Measurements from ENCODE around the gene MLKL. TPM values are rescaled to one million over a fixed set of nuclear protein-coding genes. Genes with fewer than 3 reads are reported as not detected.

MLKL gene
- total and polyA plus RNA-seq, 2 donors (not counting 3 experiments of a cell fraction or from before 2014, with no cell fraction given), result 8.1 to 26.5 TPM

DNA sequence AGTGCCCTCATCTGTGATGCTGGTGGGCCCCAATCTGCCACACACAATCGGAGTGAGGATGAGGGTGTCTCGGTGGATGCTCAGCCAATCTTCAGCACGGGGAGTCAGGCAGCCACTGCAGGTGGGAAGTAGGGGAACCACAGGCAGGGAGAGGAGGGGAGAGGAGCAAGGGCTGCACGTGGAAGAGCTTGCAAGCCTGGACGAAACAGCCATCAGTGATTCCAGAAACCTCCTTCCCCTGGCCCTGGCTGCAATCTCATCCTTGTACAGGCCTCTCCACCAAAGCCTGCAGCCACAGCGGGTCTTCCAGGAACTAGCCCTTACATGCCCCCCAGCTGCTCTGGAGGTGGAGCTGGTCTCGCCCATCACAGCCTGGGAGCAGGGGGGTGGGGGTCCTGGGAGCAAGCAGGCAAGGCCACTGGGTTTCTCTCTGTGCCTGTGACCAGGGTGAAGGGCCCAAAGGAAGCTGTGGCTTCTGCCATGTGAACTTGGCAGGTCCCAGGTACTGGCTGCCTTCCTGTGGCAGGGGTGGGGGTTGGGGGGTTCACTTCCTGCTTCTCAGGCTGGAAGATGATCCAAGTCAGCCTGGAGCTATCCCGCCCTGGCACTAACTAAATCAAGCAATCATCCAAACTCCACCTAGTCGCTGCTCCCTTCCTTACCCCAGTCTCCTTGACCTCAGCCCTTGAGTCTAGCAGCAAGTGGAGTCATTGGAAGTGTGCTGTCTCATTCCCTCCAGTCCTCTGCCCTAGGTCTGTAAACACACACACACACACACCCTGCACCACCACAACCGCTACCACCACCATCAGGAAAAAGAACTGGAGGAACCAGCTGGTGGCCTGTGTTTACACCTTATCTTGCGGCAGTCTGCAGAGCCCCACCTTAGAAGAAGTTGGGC, 29.4 kb upstream of the MLKL start:
- BruUV-seq (replicated peaks), result no TSS peak
- Histone ChIP-seq H3K9ac (replicated peaks; ENCODE audit: extremely low read depth, insufficient read depth, low read length) (no peak overlapping the region), H3K79me2 (ENCODE audit: control insufficient read depth, insufficient read depth, low read length) (no peaks in the 10 kb centered on the region), H2AFZ (ENCODE audit: low read depth, low read length) (no peak overlapping the region), H3K36me3 (ENCODE audit: control insufficient read depth in 2 of 2, extremely low read depth in 1 of 2, insufficient read depth in 2 of 2, low read length in 2 of 2) (no peaks in the 10 kb centered on the region), H3K4me2 (ENCODE audit: insufficient read depth, low read length) (no peak overlapping the region), H3K27me3 (ENCODE audit: control insufficient read depth in 2 of 2, insufficient read depth in 2 of 2, low read length in 2 of 2) (no peaks in the 10 kb centered on the region), H4K20me1 (replicated peaks; ENCODE audit: control insufficient read depth, extremely low read depth, insufficient read depth, low read length) (no peaks in the 10 kb centered on the region), H3K4me1 (ENCODE audit: control insufficient read depth, extremely low read depth, insufficient read depth, low read length) (no peaks in the 10 kb centered on the region), H3K9me1 (replicated peaks; ENCODE audit: control insufficient read depth, extremely low read depth, insufficient read depth, low read length) (no peaks in the 10 kb centered on the region), H3K4me3 (replicated peaks in 1 of 3; ENCODE audit: insufficient read depth in 1 of 3, low read depth in 1 of 3, low read length in 3 of 3) (no peak overlapping the region), H3K9me3 (replicated peaks; ENCODE audit: control insufficient read depth, insufficient read depth, low read length) (no peaks in the 10 kb centered on the region), H3K27ac (ENCODE audit: insufficient read depth, low read depth, low read length) (no peak overlapping the region)
- CTCF ChIA-PET, result interaction anchor here (2.3 kb wide), 1 partner anchor 132 kb away, joined by 8 read pairs; no protein-coding TSS in a partner anchor
- intact Hi-C loops (cut with micrococcal nuclease), result no loop called here
- POLR2A ChIA-PET, result no interaction called here
- dilution Hi-C loops (cut with MboI; ENCODE audit: extremely low pct_ligation_motif_present, low sequenced_read_pairs), result no loop called here
- no peak for TF ChIP-seq MYC (IDR thresholded peaks at IDR 0.05; ENCODE audit: low read depth, low read length)
- no peak for TF ChIP-seq POLR2A (IDR thresholded peaks at IDR 0.05; ENCODE audit: low read depth, low read length)
- TF ChIP-seq EZH2 (IDR thresholded peaks at IDR 0.05; ENCODE audit: borderline replicate concordance, low read depth, low read length, severe bottlenecking), result no peak
- no peak for TF ChIP-seq GATA2 (IDR thresholded peaks at IDR 0.05; ENCODE audit: insufficient read depth, insufficient read length, low read depth, low read length)
- no peak for TF ChIP-seq CTCF (IDR thresholded peaks at IDR 0.05; ENCODE audit: extremely low read depth in 1 of 2, insufficient read depth in 1 of 2, low read depth in 1 of 2, low read length in 2 of 2)
- TF ChIP-seq MAX (IDR thresholded peaks at IDR 0.05; ENCODE audit: insufficient read depth, insufficient read length), result no peak
- no peak for TF ChIP-seq JUN (IDR thresholded peaks at IDR 0.05; ENCODE audit: borderline replicate concordance, insufficient read depth, insufficient read length, low read depth)
- TF ChIP-seq FOS (IDR thresholded peaks at IDR 0.05; ENCODE audit: borderline replicate concordance, insufficient read depth, low read length), result no peak
- no peak for TF ChIP-seq POLR2AphosphoS5 (IDR thresholded peaks at IDR 0.05; ENCODE audit: insufficient read depth, low read depth, low read length)
- no peak for DNase-seq (ENCODE audit: low read depth, low spot score)
- FAIRE-seq, result no peak
